ENCODE measurements around the gene NRCAM. TPM values are rescaled to one million over a fixed set of nuclear protein-coding genes. Genes with fewer than 3 reads are reported as not detected.

Gene NRCAM
- total and polyA plus RNA-seq, 2 of the 13 experiments (the other 11 are each of a cell fraction or from before 2014, with no cell fraction given): 0.31 to 0.33 TPM

- no peaks in the 10 kb centered on the region for H4K20me1 ChIP-seq (ENCODE audit: insufficient read depth, low read length)
- no peak for ATAC-seq
These were observed 286.0 kb downstream of the NRCAM start for GRCh38 chr7:108170251-108170650.

More at GRCh38 chr7:108170251-108170650, 286.0 kb downstream of the NRCAM start:
- Histone ChIP-seq H2AFZ (ENCODE audit: low read length) (no peak overlapping the region), H3K36me3 (replicated peaks in 1 of 2; ENCODE audit: control insufficient read depth in 1 of 2, insufficient read depth in 2 of 2, low read length in 2 of 2) (no peaks in the 10 kb centered on the region), H3K27ac (ENCODE audit: extremely low read length, insufficient read depth, low read length) (no peak overlapping the region), H3K4me3 (replicated peaks in 1 of 3; ENCODE audit: insufficient read depth in 1 of 3, low read depth in 2 of 3, low read length in 3 of 3) (no peak overlapping the region), H3K9me3 (ENCODE audit: low read length) (no peaks in the 10 kb centered on the region), H3K4me1 (ENCODE audit: insufficient read depth, low read length) (no peaks in the 10 kb centered on the region), H3K4me2 (ENCODE audit: low read depth, low read length) (no peak overlapping the region), H3K27me3 (ENCODE audit: control insufficient read depth in 1 of 2, insufficient read depth in 2 of 2, low read length in 2 of 2) (no peaks in the 10 kb centered on the region), H3K9ac (ENCODE audit: insufficient read depth, low read depth, low read length) (no peak overlapping the region), H3K79me2 (ENCODE audit: insufficient read depth, low read length) (no peaks in the 10 kb centered on the region)
- intact Hi-C loops (cut with micrococcal nuclease; ENCODE audit: unreplicated experiment): no loop called here
- in situ Hi-C loops (cut with HindIII; ENCODE audit: extremely low pct_ligation_motif_present, low pct_unique_long_range_greater_than_20kb): loop anchor here (10.0 kb wide), 1 partner anchor 285 kb away; the partner anchor contains the start of gene NRCAM
- 36% methylated on average over 5 of the region's 5 CpGs for WGBS (ENCODE audit: low lambda C conversion rate)
- FAIRE-seq (no peak), DNase-seq (ENCODE audit: low spot score) (no peak)
- BruUV-seq (replicated peaks): no TSS peak
- CTCF ChIA-PET (ENCODE audit: low intra/inter-chr PET ratio, low total read pairs): no interaction called here
- POLR2A ChIA-PET: no interaction called here
- TF ChIP-seq NFYC (CRISPR knock-in tag; IDR thresholded peaks at IDR 0.05): no peak
- no peak for TF ChIP-seq ZNF318 (CRISPR knock-in tag; IDR thresholded peaks at IDR 0.05)
- no peak for TF ChIP-seq ZNF260 (CRISPR knock-in tag; IDR thresholded peaks at IDR 0.05; ENCODE audit: borderline replicate concordance, low read depth)
- no peak for TF ChIP-seq JUND (CRISPR knock-in tag; IDR thresholded peaks at IDR 0.05)
- TF ChIP-seq ZNF878 (CRISPR knock-in tag; IDR thresholded peaks at IDR 0.05): no peak
- TF ChIP-seq ATF4 (CRISPR knock-in tag; IDR thresholded peaks at IDR 0.05): no peak
- TF ChIP-seq IKZF5 (CRISPR knock-in tag; IDR thresholded peaks at IDR 0.05): no peak
- TF ChIP-seq ZBTB20 (CRISPR knock-in tag; IDR thresholded peaks at IDR 0.05; ENCODE audit: borderline replicate concordance, low read depth): no peak
- no peak for TF ChIP-seq ZSCAN20 (CRISPR knock-in tag; IDR thresholded peaks at IDR 0.05; ENCODE audit: borderline replicate concordance)

Measured in HepG2 (cell line).